HT1080 (cell line): ENCODE measurements around the gene OCEL1. TPM values are rescaled to one million over a fixed set of nuclear protein-coding genes. Genes with fewer than 3 reads are reported as not detected.
A peak's percentile ranks its signal among the peaks of the same experiment; 100 is the strongest.
"Not testable (repeated sequence)": the region's sequence is repeated elsewhere in the genome, so short reads cannot be mapped to it uniquely, and the experiment has no call there.

Experiments used
- DNase-seq: peaks from one replicate; pipeline ENCODE4 v3.0.0-alpha.2; 2015; ENCODE audit warnings: low read depth
- polyA plus RNA-seq, 2 experiments: library from polyadenylated mRNA; depleted of rRNA; stranded (reverse); fragments of >200 nt; gene quantifications; 2 replicates each; pipeline ENCODE4 v1.2.3, GENCODE V29; 2015
- total RNA-seq: library from RNA; depleted of rRNA; stranded (reverse); fragments of >200 nt; shearing (Covaris generic); gene quantifications from 2 replicates; pipeline ENCODE4 v1.2.3, GENCODE V29; 2014; rRNA removed

Gene OCEL1, protein sequence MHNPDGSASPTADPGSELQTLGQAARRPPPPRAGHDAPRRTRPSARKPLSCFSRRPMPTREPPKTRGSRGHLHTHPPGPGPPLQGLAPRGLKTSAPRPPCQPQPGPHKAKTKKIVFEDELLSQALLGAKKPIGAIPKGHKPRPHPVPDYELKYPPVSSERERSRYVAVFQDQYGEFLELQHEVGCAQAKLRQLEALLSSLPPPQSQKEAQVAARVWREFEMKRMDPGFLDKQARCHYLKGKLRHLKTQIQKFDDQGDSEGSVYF
- 3.6 and 8.1 TPM in 2 replicates for total RNA-seq
- 13.9 and 17.9 TPM in 2 replicates for polyA plus RNA-seq (2015; cell fraction: cytosol; rRNA removed)
- polyA plus RNA-seq (2015; cell fraction: nucleus; rRNA removed), result 10.3 and 15.4 TPM in 2 replicates

DNA sequence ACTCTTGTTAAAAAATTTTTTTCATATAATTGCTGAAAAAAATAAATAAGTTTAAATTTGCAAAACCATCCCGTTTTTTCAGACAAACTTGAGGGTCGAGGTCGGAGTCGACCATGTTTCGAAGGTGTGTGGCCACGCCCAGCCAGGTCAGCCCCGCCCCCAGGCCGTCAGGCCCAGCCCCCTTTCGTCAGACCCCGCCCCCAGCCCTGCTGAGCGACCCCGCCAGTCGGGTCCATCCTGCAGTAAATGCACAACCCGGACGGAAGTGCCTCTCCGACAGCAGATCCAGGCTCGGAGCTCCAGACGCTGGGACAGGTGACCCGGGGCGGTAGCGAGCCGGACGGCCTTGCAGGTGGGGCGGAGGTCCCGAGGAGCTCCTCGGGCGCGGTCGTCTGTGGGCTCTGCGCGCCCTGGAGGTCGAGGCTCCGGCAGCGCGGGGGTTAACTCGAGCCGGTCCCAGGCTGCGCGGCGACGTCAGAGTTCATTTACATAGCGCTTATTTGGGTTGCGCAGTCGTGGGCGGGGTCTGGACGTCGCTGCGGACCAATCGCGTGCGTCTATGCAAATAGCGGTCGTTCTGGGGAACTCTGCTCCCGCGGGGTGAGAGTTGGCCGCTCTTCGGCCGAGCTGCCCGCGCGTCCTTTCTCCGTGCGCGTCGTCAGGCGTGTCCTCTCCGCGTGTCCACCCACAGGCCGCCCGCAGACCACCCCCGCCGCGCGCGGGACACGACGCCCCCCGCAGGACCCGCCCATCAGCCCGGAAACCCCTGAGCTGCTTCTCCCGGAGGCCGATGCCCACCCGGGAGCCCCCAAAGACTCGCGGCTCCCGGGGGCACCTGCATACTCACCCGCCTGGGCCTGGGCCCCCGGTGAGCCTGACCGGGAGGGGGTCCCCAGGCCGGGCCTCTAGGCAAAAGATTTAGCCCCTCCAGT, at the start of gene OCEL1:
Gene OCEL1, plus strand, starts transcription at position 225 of the 932 bp plus-strand sequence. Its CDS starts 22 bp downstream, at position 247.
- peak; percentile 97 for DNase-seq

DNA sequence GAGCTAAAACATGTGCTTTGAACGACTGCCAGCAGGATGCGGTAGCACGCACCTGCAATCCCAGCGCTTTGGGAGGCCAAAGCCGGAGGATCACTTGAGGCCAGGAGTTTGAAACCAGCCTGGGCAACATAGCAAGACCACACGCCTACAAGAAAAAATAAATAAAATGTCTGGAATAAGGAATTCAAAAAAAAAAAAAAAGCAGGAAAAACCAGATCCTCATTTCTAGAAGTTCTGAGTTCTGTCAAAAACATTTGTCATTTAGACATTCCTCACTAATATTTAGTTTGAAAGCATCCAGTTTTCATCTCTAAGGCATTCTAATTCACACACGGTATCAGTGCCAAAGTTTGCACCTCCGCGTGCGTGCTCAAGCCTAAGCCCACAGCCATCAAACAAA, 47.7 kb upstream of the OCEL1 start:
- no peak for DNase-seq

DNA sequence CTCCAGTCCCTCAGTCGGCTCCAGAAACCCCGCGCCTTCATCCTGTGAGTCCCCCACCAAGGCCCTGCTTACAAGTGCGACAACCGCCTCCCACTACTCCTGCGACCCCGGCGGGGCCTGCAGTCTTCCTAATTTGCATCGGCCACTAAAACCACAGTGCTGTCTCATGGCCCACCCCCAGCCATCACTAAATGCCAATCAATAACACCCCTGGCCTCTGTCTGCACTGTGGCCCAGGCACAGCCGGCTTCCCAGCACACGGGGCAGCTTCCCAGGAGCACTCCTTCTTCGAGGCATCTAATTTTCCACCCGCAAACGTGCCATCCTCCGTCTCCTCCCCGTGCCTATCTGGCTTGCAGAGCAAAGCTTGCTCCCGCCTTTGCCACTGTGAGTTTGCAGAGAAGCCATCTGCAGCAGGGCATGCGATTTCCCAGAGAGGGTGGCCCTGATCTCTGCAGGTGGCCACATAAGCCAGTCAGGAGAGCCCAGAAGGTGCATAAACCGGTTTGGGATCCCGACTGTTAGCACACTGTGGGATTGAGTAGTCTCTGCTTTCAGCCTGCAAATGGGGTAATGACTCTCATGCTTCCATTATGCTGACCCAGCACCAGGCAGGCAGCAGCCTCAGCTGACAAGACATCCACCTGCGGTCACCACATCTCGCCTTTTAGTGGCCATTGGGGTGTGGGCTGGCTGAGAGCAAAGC, 44.9 kb upstream of the OCEL1 start:
- no peak for DNase-seq

DNA sequence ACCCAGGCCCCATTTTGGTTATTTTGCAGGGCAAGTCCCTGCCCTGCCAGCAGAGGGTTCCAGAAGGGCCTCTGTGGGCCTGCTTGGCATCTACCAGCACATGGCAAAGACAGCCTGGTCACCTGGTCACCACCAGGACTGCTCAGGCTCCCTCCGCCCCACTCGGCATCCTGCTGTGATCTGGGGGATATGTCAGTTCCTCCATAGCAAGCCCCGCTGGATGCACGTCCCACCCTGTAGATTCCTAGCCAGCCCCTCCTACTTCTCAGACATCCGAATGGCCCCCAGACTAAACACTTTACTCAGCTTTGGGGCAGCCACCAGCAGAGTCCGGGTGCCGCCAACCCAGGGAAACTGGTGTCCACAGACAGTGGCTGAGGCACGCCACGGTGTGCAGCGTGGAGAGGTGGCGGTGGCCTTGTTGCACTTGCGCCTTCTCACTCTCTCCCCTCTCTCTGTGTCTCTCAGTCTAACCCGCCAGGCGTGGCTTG, 42.7 kb upstream of the OCEL1 start:
- no peak for DNase-seq

DNA sequence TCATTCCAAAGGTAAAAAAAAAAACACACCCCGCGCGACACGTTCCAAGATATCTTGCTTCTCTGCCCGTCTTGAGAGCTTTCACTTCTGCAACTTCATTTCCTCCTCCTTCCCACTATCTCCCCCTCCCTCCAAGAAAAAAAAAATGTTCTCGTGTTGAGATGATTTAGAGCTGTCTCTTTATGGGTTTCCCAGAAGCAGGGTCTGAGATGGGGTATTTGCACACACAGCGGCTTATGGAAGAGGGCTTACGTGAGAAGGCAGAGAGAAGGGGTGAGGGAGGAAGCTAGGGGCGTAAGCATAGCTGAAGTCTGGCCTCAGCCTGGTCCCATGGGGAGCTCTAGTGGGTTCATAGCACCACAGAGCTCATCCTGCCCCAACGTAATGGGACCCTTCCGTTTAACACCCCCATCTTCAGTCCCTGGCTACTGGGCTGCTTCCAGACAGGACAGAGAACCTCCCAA, 42.1 kb upstream of the OCEL1 start:
- DNase-seq, result no peak

DNA sequence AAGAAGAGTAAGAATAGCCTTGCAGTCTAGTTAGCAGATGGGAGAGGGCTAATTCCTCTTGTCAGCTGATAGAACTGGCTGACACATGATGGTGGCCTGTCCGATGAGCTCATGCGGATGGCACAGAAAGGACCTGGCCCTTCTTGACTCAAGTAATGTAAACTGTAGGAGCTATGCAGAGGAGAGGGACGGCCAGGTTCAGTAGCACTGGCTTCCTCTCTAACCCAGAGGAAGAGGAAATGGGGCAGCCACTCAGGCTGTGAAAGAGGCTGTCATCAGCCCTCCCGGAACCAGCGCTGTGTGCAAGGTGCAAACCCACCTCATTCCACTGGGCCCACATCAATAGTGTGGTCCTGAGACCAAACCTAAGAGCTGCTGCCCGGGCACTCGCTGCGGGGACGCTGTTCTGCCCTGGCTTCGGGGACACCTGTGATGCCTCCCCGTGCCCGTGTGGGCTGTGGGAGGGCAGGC, 41.6 kb upstream of the OCEL1 start:
- DNase-seq, result no peak

DNA sequence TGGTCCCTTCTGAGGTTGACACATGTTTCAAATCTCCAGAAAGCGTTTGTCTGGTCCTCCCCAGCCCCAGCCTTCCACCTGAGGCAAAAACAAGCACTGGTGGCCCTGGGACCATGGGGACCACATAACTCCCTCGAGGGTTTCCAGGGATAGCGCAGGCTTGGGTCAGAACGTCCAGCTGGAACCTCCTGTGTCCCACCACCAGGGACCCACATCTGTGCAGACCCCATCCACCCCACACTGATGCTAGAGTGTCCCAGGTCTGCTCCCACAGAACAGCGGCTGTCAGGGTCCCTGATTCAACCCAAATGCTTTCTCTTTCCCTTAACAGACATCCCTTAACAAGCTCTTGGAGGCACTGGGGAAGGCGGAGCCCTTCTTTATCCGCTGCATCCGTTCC, 40.4 kb upstream of the OCEL1 start:
- no peak for DNase-seq

DNA sequence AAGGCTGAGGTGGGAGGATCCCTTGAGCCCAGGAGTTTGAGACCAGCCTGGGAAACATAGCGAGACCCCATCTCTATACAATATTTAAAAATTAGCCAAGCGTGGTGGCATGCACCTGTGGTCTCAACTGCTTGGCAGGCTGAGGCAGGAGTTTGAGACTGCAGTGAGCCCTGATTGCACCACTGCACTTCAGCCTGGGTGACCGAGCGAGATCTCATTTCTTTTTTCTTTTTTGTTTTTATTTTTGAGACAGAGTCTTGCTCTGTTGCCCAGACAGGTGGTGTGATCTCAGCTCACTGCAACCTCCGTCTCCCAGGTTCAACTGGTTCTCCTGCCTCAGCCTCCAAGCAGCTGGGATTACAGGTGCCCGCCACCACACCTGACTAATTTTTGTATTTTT, 34.3 kb upstream of the OCEL1 start:
- not testable (repeated sequence) for DNase-seq

DNA sequence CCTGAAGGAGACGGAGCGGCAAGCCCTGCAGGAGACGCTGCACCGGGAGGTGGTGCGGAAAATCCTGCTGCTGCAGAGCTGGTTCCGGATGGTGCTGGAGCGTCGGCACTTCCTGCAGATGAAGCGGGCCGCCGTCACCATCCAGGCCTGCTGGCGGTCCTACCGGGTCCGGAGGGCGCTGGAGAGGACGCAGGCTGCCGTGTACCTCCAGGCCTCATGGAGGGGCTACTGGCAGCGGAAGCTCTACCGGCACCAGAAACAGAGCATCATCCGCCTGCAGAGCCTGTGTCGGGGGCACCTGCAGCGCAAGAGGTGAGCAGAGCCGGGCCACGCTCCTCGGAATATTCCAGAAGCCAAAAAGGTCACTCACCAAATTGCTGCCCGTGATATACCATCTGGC, 33.3 kb upstream of the OCEL1 start:
- no peak for DNase-seq

DNA sequence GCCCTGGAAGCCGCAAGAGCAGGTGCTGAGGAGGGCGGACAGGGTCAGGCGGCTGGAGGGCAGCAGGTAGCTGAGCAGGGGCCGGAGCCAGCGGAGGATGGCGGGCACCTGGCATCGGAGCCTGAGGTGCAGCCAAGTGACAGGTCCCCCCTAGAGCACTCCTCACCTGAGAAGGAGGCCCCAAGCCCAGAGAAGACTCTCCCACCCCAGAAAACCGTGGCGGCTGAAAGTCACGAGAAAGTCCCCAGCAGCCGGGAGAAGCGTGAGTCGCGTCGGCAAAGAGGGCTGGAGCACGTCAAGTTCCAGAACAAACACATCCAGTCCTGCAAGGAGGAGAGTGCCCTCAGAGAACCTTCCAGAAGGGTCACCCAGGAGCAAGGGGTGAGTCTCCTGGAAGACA, 31.4 kb upstream of the OCEL1 start:
- DNase-seq, result no peak

DNA sequence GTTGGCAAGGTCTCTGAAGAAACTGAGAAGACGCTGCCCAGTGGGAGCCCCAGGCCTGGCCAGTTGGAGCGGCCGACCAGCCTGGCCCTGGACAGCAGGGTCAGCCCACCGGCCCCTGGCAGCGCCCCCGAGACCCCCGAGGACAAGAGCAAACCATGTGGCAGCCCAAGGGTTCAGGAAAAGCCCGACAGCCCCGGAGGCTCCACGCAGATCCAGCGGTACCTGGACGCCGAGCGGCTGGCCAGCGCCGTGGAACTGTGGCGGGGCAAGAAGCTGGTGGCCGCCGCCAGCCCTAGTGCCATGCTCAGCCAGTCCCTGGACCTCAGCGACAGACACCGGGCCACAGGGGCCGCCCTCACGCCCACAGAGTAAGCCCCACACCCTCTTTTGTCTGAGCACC, 30.9 kb upstream of the OCEL1 start:
- DNase-seq, result no peak

DNA sequence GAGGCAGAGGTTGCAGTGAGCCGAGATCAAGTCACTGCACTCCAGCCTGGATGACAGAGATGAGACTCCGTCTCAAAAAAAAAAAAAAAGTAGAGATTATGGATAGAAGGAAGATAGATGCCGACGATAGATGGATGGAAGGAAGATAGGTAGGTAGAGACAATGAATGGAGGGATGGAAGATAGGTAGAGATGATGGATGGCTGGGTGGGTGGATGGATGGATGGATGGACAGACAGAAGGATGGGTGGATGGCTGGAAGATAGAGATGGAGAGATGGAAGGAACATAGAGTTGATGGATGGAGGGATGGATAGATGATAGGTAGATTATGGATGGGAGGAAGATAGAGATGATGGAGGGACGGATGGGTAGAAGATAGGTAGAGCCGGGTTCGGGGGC, 29.4 kb upstream of the OCEL1 start:
- DNase-seq, result no peak

DNA sequence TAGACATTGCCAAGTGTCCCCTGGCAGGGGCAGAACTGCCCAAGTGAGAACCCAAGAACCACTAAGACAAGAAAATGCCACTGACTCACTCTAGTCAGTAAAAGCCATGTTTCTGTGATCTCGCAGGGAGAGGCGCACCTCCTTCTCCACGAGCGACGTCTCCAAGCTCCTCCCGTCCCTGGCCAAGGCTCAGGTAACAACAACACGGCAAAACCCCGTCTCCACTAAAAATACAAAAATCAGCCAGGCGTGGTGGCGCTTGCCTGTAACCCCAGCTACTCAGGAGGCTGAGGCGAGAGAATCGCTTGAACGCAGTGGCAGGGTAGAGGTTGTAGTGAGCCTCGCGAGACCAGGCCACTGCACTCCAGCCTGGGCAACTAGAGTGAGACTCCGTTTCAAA, 28.4 kb upstream of the OCEL1 start:
- DNase-seq, result no peak

DNA sequence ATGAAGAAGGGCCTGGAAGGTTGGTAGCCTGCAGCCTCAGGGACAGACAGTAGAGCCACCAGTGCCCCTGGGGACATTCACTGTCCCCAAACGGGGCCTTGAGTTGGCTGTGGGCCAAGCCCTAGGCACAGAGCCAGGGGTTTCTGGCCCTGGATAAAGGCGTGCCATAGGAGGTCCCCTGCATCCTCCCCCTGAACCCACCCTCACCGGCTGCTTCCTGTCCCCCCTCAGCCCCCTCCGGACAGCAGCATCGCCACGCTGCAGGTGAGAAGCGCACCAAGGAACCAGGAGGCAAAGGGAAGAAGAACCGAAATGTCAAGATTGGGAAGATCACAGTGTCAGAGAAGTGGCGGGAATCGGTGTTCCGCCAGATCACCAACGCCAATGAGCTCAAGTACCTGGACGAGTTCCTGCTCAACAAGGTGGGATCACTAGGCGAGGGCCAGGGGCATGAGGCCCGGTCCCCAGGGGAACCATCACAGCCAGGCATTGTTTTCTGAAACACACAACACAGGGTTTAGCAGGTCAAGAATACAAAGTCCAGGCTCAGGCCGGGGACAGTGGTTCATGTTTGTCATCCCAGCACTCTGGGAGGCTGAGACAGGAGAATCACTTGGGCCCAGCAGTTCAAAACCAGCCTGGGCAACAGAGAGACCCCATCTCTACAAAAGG, 25.5 kb upstream of the OCEL1 start:
- no peak for DNase-seq

DNA sequence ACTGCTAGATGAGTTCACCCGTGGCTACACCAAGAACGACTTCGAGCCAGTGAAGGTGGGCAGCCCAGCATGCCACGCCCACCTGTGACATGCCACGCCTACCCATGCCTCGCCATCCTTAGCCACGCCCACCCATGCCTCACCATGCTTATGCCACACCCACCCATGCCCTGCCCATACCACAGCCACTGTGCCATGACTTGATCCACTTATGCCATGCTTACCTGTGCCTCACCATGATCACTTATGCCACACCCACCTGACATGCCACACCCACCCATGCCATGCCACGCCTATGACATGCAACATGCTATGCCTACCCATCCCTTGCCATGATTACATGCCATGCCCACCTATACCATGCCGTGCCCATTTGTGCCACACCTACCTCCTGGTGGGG, 23.8 kb upstream of the OCEL1 start:
- DNase-seq, result no peak

DNA sequence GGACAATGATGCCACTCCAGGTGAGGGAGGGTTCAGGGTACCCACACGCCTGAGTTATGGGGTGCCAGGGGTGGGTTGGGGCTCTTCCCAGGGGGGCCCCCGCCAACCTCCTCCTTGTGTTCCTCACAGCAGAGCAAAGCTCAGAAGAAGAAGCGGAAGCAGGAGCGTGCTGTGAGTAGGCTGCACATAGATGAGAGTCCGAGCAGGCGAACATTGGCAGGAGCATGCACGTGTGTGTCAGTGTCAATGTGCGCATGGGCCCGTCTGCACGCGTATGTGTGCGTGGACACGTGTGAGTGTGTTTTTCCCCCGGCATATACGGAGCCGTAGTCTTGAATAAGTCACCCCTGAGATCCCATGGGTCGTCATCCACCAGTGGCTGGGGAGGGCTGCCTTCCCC, 23.3 kb upstream of the OCEL1 start:
- no peak for DNase-seq

DNA sequence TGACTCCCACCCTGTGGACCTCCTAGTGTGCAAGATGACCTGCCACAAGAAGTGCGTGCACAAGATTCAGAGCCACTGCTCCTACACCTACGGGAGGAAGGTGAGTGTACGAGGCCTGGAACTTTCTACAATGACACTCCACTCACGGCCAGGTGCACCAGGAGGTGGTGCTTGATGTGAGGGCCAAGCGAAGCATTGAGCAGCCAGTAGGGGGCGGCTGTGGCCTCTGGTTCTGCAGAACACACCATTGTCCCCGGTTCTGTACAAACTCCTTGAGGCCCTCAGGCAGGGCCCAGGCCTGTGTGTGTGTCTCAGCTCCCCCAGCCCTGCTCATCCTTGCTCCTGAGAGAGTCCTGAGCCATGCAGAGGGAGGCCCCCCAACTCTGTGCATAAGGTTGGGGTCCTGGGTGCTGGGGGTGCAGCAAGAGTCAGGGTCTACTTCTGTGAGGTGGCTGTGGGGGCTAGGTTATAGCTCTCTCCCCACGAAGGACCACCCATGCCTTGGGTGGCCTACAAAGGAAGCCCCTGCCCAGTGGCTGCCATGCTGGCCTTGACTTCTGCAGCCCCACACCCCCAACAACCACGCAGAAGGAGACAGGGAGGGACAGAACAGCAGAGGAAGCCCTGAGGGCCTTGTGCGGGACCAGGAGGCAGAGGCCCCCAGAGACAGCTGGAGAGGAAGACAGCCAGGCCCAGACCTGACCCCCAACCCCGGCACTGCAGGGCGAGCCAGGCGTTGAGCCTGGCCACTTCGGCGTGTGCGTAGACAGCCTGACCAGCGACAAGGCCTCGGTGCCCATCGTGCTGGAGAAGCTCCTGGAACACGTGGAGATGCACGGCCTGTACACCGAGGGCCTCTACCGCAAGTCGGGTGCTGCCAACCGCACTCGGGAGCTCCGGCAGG, 20.5 kb upstream of the OCEL1 start:
- DNase-seq, result peak; percentile 41

DNA sequence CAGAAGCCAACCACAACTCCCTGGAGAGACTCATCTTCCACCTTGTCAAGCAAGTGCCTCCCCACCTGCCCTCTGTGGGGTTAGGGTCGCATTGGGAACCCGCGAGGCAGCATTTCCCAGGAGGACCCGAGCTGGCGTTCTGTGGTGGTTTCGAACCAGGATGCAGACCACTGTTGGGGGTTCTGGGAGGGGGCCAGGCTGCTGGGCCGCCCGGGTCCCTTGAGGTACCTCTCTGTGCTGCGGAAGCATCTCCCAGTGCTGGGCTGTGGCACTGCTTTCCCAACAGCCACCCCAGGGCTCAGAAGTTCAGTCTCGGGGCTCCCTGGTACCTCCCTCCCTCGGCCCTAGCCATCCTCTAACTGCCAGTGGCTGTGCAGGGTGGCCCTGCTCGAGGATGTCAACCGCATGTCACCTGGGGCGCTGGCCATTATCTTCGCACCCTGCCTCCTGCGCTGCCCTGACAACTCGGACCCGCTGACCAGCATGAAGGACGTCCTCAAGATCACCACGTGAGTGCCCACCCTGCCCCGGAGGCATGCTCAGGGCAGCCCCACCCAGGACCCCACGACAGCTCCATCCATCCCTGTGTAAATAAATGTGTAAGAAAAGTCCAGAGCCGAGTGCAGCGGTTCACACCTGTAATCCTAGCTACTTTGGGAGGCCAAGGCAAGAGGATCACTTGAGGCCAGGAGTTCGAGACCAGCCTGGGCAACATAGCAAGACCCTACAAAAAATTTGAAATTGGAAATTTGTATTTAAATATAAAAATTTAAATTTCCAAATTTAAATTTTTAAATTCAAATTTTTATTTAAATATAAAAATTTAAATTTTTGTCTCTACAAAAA, 19.1 kb upstream of the OCEL1 start:
- DNase-seq, result no peak
